GM20000 (cell line): ENCODE results near the gene SELPLG.

Experiments used
- DNase-seq: peaks from one replicate; pipeline ENCODE4 v3.0.0; 2012; ENCODE audit warnings: low spot score
- CTCF ChIP-seq: IDR thresholded peaks from 2 replicates; pipeline ENCODE4 v1.5.1; 2012; ENCODE audit warnings: mild to moderate bottlenecking, control low read depth; ENCODE audit errors: extremely low read depth, missing control alignments

SELPLG gene

GRCh38 chr12:108645686-108646599, 12.2 kb upstream of the SELPLG start:
- DNase-seq = no peak
- no peak for TF ChIP-seq CTCF

GRCh38 chr12:108644811-108645120, 11.1 kb upstream of the SELPLG start:
- TF ChIP-seq CTCF = no peak
- no peak for DNase-seq

- DNase-seq = no peak
These were observed 10.5 kb upstream of the SELPLG start for GRCh38 chr12:108643941-108644810.

GRCh38 chr12:108642899-108643654, 9.4 kb upstream of the SELPLG start:
- no peak for TF ChIP-seq CTCF
- DNase-seq = no peak

More at GRCh38 chr12:108643941-108644810, 10.5 kb upstream of the SELPLG start:
- TF ChIP-seq CTCF = no peak

- TF ChIP-seq CTCF = no peak
- no peak for DNase-seq
These were observed 8.7 kb upstream of the SELPLG start for GRCh38 chr12:108642269-108642870.

GRCh38 chr12:108641446-108642268, 8.0 kb upstream of the SELPLG start:
- DNase-seq = no peak
- no peak for TF ChIP-seq CTCF
